Gastroesophageal sphincter (tissue), 4 donors: ENCODE data around the gene BASP1. TPM values are rescaled to one million over a fixed set of nuclear protein-coding genes. Genes with fewer than 3 reads are reported as not detected.

Source experiments
- ATAC-seq: fragments of 150-250 bp; one replicate; pipeline ENCODE4 v1.9.1; 2016; ENCODE audit warnings: mild to moderate bottlenecking, moderate library complexity
- H3K27ac ChIP-seq, 4 donors: fragments of 200-600 bp; sonication (generic) in 3 of 4; 1 replicate in 3 of 4; 2 replicates in 1 of 4; pipeline ENCODE4 v1.5.1; 2016 to 2019
- H3K27me3 ChIP-seq: fragments of 200-600 bp; sonication (generic); one replicate; pipeline ENCODE4 v1.5.1; 2019
- H3K36me3 ChIP-seq, 2 donors: fragments of 200-600 bp; sonication (generic); one replicate each; pipeline ENCODE4 v1.5.1; 2019; ENCODE audit warnings: control low read depth in 1 of 2
- H3K4me1 ChIP-seq, 3 donors: fragments of 200-600 bp; sonication (generic); 1 replicate in 2 of 3; 2 replicates in 1 of 3; pipeline ENCODE4 v1.5.1; 2016 to 2019; ENCODE audit warnings: control low read depth in 2 of 3
- H3K4me3 ChIP-seq, 2 donors: fragments of 200-600 bp; sonication (generic); one replicate each; pipeline ENCODE4 v1.5.1; 2019; ENCODE audit warnings: mild to moderate bottlenecking in 1 of 2, moderate library complexity in 1 of 2
- H3K9me3 ChIP-seq, 3 donors: fragments of 200-600 bp; sonication (generic); one replicate each; pipeline ENCODE4 v1.5.1; 2017 to 2019; ENCODE audit warnings: control low read depth in 2 of 3
- CTCF ChIP-seq, 4 experiments: fragments of 200-600 bp in 2 of 4; fragments of 450-650 bp in 2 of 4; sonication (generic) in 1 of 4; IDR thresholded peaks; one replicate each; pipeline ENCODE4 v1.5.1; 2017 to 2019; ENCODE audit warnings: antibody characterized with exemption in 4 of 4, mild to moderate bottlenecking in 2 of 4, moderate library complexity in 2 of 4
- EP300 ChIP-seq: sonication (generic); formaldehyde crosslinking; IDR thresholded peaks from one replicate; pipeline ENCODE4 v1.6.1; 2017; ENCODE audit warnings: antibody characterized with exemption, mild to moderate bottlenecking
- POLR2A ChIP-seq, 2 donors: fragments of 450-650 bp; IDR thresholded peaks; one replicate each; pipeline ENCODE4 v1.6.1; 2017; ENCODE audit warnings: antibody characterized with exemption in 2 of 2, mild to moderate bottlenecking in 2 of 2, moderate library complexity in 1 of 2
- POLR2AphosphoS5 ChIP-seq: sonication (generic); formaldehyde crosslinking; IDR thresholded peaks from one replicate; pipeline ENCODE4 v1.6.1; 2017; ENCODE audit warnings: antibody characterized with exemption
- WGBS, 2 donors: methylation state at CpG; one replicate each; pipeline ENCODE4 v1.1.5; 2018; ENCODE audit warnings: low coverage in 1 of 2; 5-methylcytosine and 5-hydroxymethylcytosine counted together
- total RNA-seq, 4 donors: library from RNA; depleted of rRNA; stranded (reverse); fragments of >200 nt; gene quantifications; one replicate each; pipeline ENCODE4 v1.1.0, GENCODE V29; 2016

The BASP1 gene
- total RNA-seq, 4 donors from 2014 or later: 0.31 to 12.9 (median 5.5) TPM

DNA sequence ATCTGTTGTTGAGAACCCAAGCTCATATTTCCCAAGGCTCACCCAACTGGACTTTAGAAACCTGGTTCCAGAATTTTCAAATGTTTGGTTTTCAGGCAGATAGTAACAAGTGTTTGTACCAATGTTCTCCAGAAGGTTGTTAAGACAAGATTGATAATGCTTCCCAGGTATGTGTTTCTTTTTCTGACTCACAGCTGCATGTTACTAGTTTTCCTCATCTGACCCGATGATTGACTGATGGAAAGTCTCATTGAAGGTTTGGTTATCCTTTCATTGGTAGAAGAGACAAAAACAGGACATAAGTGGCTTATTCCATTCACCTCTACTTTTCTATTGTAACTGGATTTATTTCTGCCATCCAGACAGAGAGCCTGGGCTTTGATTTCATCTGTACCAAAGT is 10.4 kb downstream of the BASP1 start:
- no peak for ATAC-seq
- H3K36me3 ChIP-seq: no peaks in the 10 kb centered on the region
- no peak overlapping the region for H3K27ac ChIP-seq
- 100% methylated on average over 1 of the region's 1 CpG; no CpG with 5 or more reads in 1 of the 2 donors for WGBS, 2 donors
- H3K4me1 ChIP-seq: no peaks in the 10 kb centered on the region
- H3K4me3 ChIP-seq: no peak overlapping the region
- no peaks in the 10 kb centered on the region for H3K9me3 ChIP-seq
- TF ChIP-seq EP300 (no peak), POLR2AphosphoS5 (no peak), POLR2A (IDR thresholded peaks at IDR 0.05) (no peak), CTCF (IDR thresholded peaks at IDR 0.05) (no peak)
- H3K27me3 ChIP-seq: peaks cover 50% of the 10 kb centered on the region

- H3K27ac ChIP-seq: no peak overlapping the region
- H3K9me3 ChIP-seq: no peaks in the 10 kb centered on the region
- no peaks in the 10 kb centered on the region for H3K4me1 ChIP-seq
- no peak for ATAC-seq
- 34 to 53% methylated on average over 3 of the region's 3 CpGs for WGBS, 2 donors
- no peaks in the 10 kb centered on the region for H3K36me3 ChIP-seq
- TF ChIP-seq CTCF (IDR thresholded peaks at IDR 0.05) (no peak), POLR2AphosphoS5 (no peak), POLR2A (IDR thresholded peaks at IDR 0.05) (no peak), EP300 (no peak)
- no peak overlapping the region for H3K4me3 ChIP-seq
- peaks cover 40% of the 10 kb centered on the region for H3K27me3 ChIP-seq
Observed at GRCh38 chr5:17228821-17229291, 11.4 kb downstream of the BASP1 start.

- ATAC-seq: no peak
- H3K9me3 ChIP-seq: no peaks in the 10 kb centered on the region
- no peak overlapping the region for H3K27ac ChIP-seq
- H3K36me3 ChIP-seq: no peaks in the 10 kb centered on the region
- 58 to 66% methylated on average over 4 of the region's 4 CpGs for WGBS, 2 donors
- H3K27me3 ChIP-seq: peaks cover 36% of the 10 kb centered on the region
- H3K4me1 ChIP-seq: no peaks in the 10 kb centered on the region
- TF ChIP-seq POLR2A (IDR thresholded peaks at IDR 0.05) (no peak), CTCF (IDR thresholded peaks at IDR 0.05) (no peak), POLR2AphosphoS5 (no peak), EP300 (no peak)
- no peak overlapping the region for H3K4me3 ChIP-seq
Observed at GRCh38 chr5:17229313-17229712, 11.9 kb downstream of the BASP1 start.

GRCh38 chr5:17230191-17230590 is 12.8 kb downstream of the BASP1 start:
- H3K4me1 ChIP-seq: no peaks in the 10 kb centered on the region
- TF ChIP-seq CTCF (IDR thresholded peaks at IDR 0.05) (no peak), POLR2AphosphoS5 (no peak), EP300 (no peak), POLR2A (IDR thresholded peaks at IDR 0.05) (no peak)
- H3K27me3 ChIP-seq: peaks cover 29% of the 10 kb centered on the region
- no peaks in the 10 kb centered on the region for H3K36me3 ChIP-seq
- no peaks in the 10 kb centered on the region for H3K9me3 ChIP-seq
- WGBS, 2 donors: 91 to 97% methylated on average over 2 to 3 of the region's 3 CpGs
- no peak overlapping the region for H3K27ac ChIP-seq
- ATAC-seq: no peak
- no peak overlapping the region for H3K4me3 ChIP-seq

DNA sequence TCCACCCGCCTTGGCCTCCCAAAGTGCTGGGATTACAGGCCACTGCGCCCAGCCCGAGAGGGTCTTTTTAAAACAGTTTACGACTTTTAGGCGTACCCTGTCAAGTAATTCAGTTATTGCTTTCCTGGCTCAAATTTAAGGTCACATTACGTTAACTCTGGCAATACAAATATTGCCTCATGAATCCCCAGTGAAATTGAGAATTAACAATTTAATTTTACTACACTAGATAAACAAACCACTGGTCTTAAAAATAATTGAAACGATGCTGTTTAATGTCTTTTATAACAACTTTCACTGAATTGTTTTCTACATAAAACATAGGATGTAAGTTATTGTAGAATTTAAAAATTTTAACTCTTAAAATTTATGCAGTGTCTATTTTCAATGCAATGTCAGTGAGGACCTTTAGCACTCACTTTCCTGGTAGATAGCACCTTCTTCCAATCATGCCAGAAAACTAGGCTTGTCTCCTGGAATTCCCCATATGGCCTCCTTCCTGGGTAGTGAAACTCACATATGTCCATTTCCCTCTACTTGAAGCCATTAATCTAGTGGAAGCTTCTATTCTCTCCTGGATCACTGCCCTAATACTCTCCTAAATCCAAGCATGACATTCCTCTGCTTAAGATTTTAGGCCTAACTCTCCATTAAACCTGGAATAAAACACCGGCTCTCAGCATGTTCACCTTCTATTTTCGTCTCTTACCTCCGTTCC is 13.5 kb downstream of the BASP1 start:
- H3K4me1 ChIP-seq: no peaks in the 10 kb centered on the region
- TF ChIP-seq EP300: no peak
- WGBS, 2 donors: 85% methylated on average over 8 to 10 of the region's 10 CpGs
- H3K4me3 ChIP-seq: no peak overlapping the region
- no peak overlapping the region for H3K27ac ChIP-seq
- no peaks in the 10 kb centered on the region for H3K9me3 ChIP-seq
- H3K36me3 ChIP-seq: no peaks in the 10 kb centered on the region
- no peak for ATAC-seq
- peaks cover 22% of the 10 kb centered on the region for H3K27me3 ChIP-seq
